Endothelial cell (in vitro differentiated cells): ENCODE measurements around the gene HAL. TPM values are rescaled to one million over a fixed set of nuclear protein-coding genes. Genes with fewer than 3 reads are reported as not detected.

Source experiments
- DNase-seq: peaks from one replicate; pipeline ENCODE4 v3.0.0; 2021; ENCODE audit warnings: low spot score
- H3K27ac Mint-ChIP-seq: one replicate; pipeline ENCODE4 v1.8.0; 2021; ENCODE audit warnings: mixed read lengths, inconsistent platforms; ENCODE audit not compliant: unreplicated experiment
- H3K27me3 Mint-ChIP-seq: one replicate; pipeline ENCODE4 v1.8.0; 2021; ENCODE audit warnings: mild to moderate bottlenecking, moderate library complexity, mixed read lengths, inconsistent platforms; ENCODE audit not compliant: unreplicated experiment
- H3K36me3 Mint-ChIP-seq: one replicate; pipeline ENCODE4 v1.8.0; 2021; ENCODE audit warnings: mild to moderate bottlenecking, low read depth, mixed read lengths, inconsistent platforms; ENCODE audit not compliant: unreplicated experiment
- H3K4me1 Mint-ChIP-seq: one replicate; pipeline ENCODE4 v1.8.0; 2021; ENCODE audit warnings: mild to moderate bottlenecking, mixed read lengths, inconsistent platforms; ENCODE audit not compliant: unreplicated experiment
- H3K4me3 Mint-ChIP-seq: one replicate; pipeline ENCODE4 v1.8.0; 2021; ENCODE audit warnings: mild to moderate bottlenecking, mixed read lengths, inconsistent platforms; ENCODE audit not compliant: unreplicated experiment
- H3K9me3 Mint-ChIP-seq: one replicate; pipeline ENCODE4 v1.8.0; 2021; ENCODE audit warnings: mixed read lengths, inconsistent platforms; ENCODE audit not compliant: unreplicated experiment
- CTCF ChIP-seq: fragments of 200-600 bp; sonication (generic); IDR thresholded peaks from one replicate; pipeline ENCODE4 v1.5.0; 2021; ENCODE audit warnings: antibody characterized with exemption; ENCODE audit not compliant: unreplicated experiment
- total RNA-seq: library from RNA; stranded (reverse); fragmentation: NEBNext Ultra II Directional; extraction: Animal tissue kit (Norgen Biotek cat#: 25700); gene quantifications from one replicate; pipeline ENCODE4 v1.2.1, GENCODE V29; 2021; ENCODE audit not compliant: unreplicated experiment

Gene HAL
- total RNA-seq, 1 donor from 2014 or later, result 1.1 TPM

- H3K36me3 Mint-ChIP-seq, result no peaks in the 10 kb centered on the region
- DNase-seq, result no peak
- no peak overlapping the region for H3K27ac Mint-ChIP-seq
- no peaks in the 10 kb centered on the region for H3K9me3 Mint-ChIP-seq
- H3K27me3 Mint-ChIP-seq, result peaks cover 2% of the 10 kb centered on the region
- H3K4me1 Mint-ChIP-seq, result no peaks in the 10 kb centered on the region
- TF ChIP-seq CTCF, result no peak
- H3K4me3 Mint-ChIP-seq, result no peak overlapping the region
Measured at GRCh38 chr12:95963096-95963495, 33.0 kb downstream of the HAL start.

- H3K27me3 Mint-ChIP-seq, result peaks cover 2% of the 10 kb centered on the region
- no peak overlapping the region for H3K27ac Mint-ChIP-seq
- no peak overlapping the region for H3K4me3 Mint-ChIP-seq
- no peaks in the 10 kb centered on the region for H3K4me1 Mint-ChIP-seq
- no peaks in the 10 kb centered on the region for H3K9me3 Mint-ChIP-seq
- no peak for DNase-seq
- H3K36me3 Mint-ChIP-seq, result no peaks in the 10 kb centered on the region
- TF ChIP-seq CTCF, result no peak
Measured at GRCh38 chr12:95962222-95962621, 33.9 kb downstream of the HAL start.

- no peak overlapping the region for H3K4me3 Mint-ChIP-seq
- H3K9me3 Mint-ChIP-seq, result no peaks in the 10 kb centered on the region
- no peaks in the 10 kb centered on the region for H3K4me1 Mint-ChIP-seq
- TF ChIP-seq CTCF, result no peak
- H3K27me3 Mint-ChIP-seq, result no peaks in the 10 kb centered on the region
- H3K27ac Mint-ChIP-seq, result no peak overlapping the region
- no peaks in the 10 kb centered on the region for H3K36me3 Mint-ChIP-seq
- DNase-seq, result no peak
Measured at GRCh38 chr12:95960241-95960640, 35.9 kb downstream of the HAL start.

GRCh38 chr12:95959107-95959506, 37.0 kb downstream of the HAL start:
- H3K4me3 Mint-ChIP-seq, result no peak overlapping the region
- no peak for TF ChIP-seq CTCF
- H3K4me1 Mint-ChIP-seq, result no peaks in the 10 kb centered on the region
- H3K27ac Mint-ChIP-seq, result no peak overlapping the region
- H3K27me3 Mint-ChIP-seq, result no peaks in the 10 kb centered on the region
- no peak for DNase-seq
- H3K9me3 Mint-ChIP-seq, result no peaks in the 10 kb centered on the region
- H3K36me3 Mint-ChIP-seq, result no peaks in the 10 kb centered on the region

GRCh38 chr12:95956557-95957145, 39.5 kb downstream of the HAL start:
- no peaks in the 10 kb centered on the region for H3K36me3 Mint-ChIP-seq
- H3K9me3 Mint-ChIP-seq, result no peaks in the 10 kb centered on the region
- H3K27ac Mint-ChIP-seq, result no peak overlapping the region
- no peak for TF ChIP-seq CTCF
- no peaks in the 10 kb centered on the region for H3K27me3 Mint-ChIP-seq
- DNase-seq, result no peak
- no peaks in the 10 kb centered on the region for H3K4me1 Mint-ChIP-seq
- no peak overlapping the region for H3K4me3 Mint-ChIP-seq
